OCI-LY1 (cell line): Measurements from ENCODE around the gene COX6B1.

Experiments
- CTCF ChIP-seq: fragments of 200-600 bp; sonication (generic), shearing (Covaris generic); IDR thresholded peaks from 2 replicates; pipeline ENCODE4 v1.5.1; 2017; ENCODE audit warnings: mild to moderate bottlenecking, antibody characterized with exemption, low read length, moderate library complexity, mixed read lengths
- EZH2 ChIP-seq: fragments of 200-600 bp; sonication (generic), shearing (Covaris generic); IDR thresholded peaks from 2 replicates; pipeline ENCODE4 v1.8.0; 2017; ENCODE audit warnings: borderline replicate concordance, mixed run types, mild to moderate bottlenecking, antibody characterized with exemption, low read length, moderate library complexity, mixed read lengths

DNA sequence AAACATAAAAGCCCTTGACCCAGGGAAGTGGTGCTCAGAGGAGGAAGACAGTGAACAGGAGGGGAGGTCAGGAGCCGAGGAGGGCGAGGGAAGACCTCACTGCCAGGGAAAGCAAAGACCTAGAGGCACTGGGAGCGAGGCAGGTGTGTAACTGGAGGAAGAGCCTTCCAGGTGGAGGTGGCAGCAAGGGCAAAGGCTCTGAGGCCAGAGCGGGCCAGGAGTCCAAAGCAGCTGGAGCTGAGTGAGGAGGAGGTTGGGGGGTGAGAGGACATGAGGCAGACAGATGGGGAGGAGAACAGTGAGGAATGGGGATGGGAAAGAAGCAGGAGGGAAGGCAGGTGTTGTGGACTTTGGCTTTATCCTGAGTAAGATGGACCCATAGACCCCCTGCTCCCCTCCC is 21.9 kb downstream of the COX6B1 start:
- no peak for TF ChIP-seq CTCF
- TF ChIP-seq EZH2 = no peak
